Measurements from ENCODE around the gene ALAS1. TPM values are rescaled to one million over a fixed set of nuclear protein-coding genes. Genes with fewer than 3 reads are reported as not detected.

The ALAS1 gene
- total and polyA plus RNA-seq, 8 donors: 19.6 to 75.3 (median 39.1) TPM

DNA sequence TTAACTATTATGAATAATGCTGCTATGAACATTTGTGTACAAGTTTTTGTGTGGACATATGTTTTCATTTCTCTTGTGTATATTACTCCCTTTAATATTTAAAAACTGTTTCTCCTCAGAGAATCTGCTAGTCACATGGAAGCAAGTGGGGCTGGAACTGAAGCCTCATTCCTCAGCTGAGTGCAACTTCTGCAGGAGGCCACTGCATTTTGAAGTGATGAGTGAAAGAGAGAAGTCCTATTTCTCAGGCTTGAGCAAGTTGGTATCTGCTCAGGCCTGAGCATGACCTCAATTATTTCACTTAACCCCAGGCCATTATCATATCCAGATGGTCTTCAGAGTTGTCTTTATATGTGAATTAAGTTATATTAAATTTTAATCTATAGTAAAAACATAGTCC is 15.9 kb downstream of the ALAS1 start:
- Histone ChIP-seq H3K27me3 (no peaks in the 10 kb centered on the region), H3K36me3 (peaks cover 65 to 72% (median 69%) of the 10 kb centered on the region in 4 donors), H3K9me3 (no peaks in the 10 kb centered on the region), H3K27ac (no peak overlapping the region), H3K4me1 (peaks cover 29 to 71% (median 39%) of the 10 kb centered on the region in 4 donors), H3K4me3 (no peak overlapping the region)
- intact Hi-C loops (cut with DNase I; ENCODE audit: low total_unique reads): no loop called here
- no peak for TF ChIP-seq POLR2A (IDR thresholded peaks at IDR 0.05)
- DNase-seq: no peak

DNA sequence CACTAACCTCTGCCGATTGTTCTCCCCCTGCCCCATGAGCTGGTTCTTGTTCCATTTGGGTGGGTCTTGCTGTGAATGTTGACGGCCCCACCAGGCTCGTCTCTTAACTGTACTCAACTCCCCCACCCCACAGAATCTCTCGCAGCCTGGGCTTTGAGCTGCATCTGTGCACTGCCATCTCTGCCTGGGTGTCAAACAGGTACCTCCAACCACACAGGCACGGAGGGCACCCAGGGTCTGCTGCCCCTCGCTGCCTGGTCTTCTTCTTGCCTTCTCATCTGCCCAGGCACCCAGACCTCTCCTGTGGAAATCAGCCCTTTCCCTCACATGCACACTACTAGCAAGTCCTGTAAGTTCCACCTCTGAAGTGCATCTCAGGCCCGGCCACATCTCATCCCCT is 17.4 kb downstream of the ALAS1 start:
- peak in 1 of 2 donors; percentile 1 for DNase-seq
- TF ChIP-seq POLR2A (IDR thresholded peaks at IDR 0.05): no peak
- no peak for TF ChIP-seq POLR2AphosphoS5 (IDR thresholded peaks at IDR 0.05)
- no peak for TF ChIP-seq EP300 (IDR thresholded peaks at IDR 0.05)
- TF ChIP-seq, protein P1, sequence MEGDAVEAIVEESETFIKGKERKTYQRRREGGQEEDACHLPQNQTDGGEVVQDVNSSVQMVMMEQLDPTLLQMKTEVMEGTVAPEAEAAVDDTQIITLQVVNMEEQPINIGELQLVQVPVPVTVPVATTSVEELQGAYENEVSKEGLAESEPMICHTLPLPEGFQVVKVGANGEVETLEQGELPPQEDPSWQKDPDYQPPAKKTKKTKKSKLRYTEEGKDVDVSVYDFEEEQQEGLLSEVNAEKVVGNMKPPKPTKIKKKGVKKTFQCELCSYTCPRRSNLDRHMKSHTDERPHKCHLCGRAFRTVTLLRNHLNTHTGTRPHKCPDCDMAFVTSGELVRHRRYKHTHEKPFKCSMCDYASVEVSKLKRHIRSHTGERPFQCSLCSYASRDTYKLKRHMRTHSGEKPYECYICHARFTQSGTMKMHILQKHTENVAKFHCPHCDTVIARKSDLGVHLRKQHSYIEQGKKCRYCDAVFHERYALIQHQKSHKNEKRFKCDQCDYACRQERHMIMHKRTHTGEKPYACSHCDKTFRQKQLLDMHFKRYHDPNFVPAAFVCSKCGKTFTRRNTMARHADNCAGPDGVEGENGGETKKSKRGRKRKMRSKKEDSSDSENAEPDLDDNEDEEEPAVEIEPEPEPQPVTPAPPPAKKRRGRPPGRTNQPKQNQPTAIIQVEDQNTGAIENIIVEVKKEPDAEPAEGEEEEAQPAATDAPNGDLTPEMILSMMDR (IDR thresholded peaks at IDR 0.05): no peak
- Histone ChIP-seq H3K27ac (peak overlapping the region in 3 of 5 donors; percentile 85 to 94 (median 90)), H3K27me3 (no peaks in the 10 kb centered on the region), H3K4me1 (peaks cover 41 to 78% (median 49%) of the 10 kb centered on the region in 4 donors), H3K4me3 (no peak overlapping the region), H3K9me3 (no peaks in the 10 kb centered on the region), H3K36me3 (peaks cover 51 to 57% (median 54%) of the 10 kb centered on the region in 4 donors)
- intact Hi-C loops (cut with DNase I; ENCODE audit: low total_unique reads): no loop called here
- 94 to 98% (median 95%) methylated on average over 7 of the region's 7 CpGs for WGBS, 5 donors

DNA sequence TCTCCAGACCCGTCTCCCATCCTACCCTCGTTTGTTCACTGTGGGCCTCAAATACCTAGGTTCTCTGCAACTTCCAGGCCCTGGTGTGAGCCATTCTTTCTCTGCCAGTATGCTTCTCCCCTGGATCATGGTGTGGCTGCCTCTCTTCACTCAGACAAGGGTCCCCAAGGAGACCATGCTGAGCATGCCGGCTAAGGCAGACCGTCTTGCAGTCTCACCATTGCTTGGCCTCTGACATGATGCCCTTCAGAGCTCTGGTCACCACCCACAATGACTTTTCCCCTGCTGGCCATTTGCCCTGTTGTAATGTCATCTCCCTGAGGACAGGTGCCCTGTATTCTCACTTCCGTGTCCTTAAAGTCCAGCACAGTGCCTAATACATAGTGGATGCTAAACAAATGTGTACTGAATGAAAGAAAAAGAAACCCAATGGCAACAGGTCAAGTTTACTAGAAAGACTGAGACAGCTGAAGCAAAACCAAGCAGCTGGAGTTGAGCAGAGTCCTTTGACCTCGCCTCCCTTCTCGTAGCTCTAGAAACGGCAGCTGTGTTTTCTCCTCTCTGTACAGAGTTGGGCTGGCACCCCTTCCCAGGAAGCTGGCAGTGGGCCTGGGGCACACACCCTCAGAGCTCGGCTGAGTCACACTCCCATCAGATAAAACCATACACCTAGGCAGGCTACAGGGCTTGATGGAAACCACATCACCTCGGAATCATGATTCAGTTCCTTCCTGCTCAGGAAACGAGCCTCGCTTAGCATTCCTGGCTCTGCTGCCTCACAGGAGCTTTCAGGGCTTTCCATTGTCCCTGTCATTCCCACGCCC is 18.8 kb downstream of the ALAS1 start:
- Histone ChIP-seq H3K9me3 (no peaks in the 10 kb centered on the region), H3K4me1 (peaks cover 45 to 79% (median 54%) of the 10 kb centered on the region in 4 donors), H3K27ac (peak overlapping the region; percentile 81 to 94 (median 86)), H3K36me3 (peaks cover 40 to 49% (median 40%) of the 10 kb centered on the region in 4 donors), H3K27me3 (no peaks in the 10 kb centered on the region), H3K4me3 (no peak overlapping the region)
- TF ChIP-seq EP300 (IDR thresholded peaks at IDR 0.05) (no peak), POLR2A (IDR thresholded peaks at IDR 0.05) (no peak), POLR2AphosphoS5 (IDR thresholded peaks at IDR 0.05) (peak in 2 of 3 donors; percentile 88)
- TF ChIP-seq, protein P1 (IDR thresholded peaks at IDR 0.05): no peak
- intact Hi-C loops (cut with DNase I; ENCODE audit: low total_unique reads): no loop called here
- peak; percentile 95 to 97 for DNase-seq
- WGBS, 5 donors: 16 to 27% (median 24%) methylated on average over 13 of the region's 13 CpGs

DNA sequence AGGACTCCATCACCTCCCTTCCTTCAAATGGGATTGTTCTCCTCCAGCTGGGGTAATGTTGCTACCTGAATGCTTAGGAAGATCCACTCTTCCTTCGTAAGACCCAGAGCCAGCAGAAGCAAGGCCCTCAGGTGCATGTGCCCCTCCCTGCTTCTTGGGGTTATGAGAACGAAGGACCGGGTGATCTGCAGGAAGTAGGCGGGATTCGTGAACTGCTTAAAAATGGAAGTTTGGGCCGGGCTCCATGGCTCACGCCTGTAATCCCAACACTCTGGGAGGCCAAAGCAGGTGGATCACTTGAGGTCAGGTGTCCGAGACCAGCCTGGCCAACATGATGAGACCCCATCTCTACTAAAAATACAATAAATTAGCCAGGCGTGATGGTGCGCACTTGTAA is 19.4 kb downstream of the ALAS1 start:
- H3K27ac ChIP-seq: peak overlapping the region; percentile 81 to 94 (median 86)
- peaks cover 33 to 44% (median 34%) of the 10 kb centered on the region in 4 donors for H3K36me3 ChIP-seq
- 37 to 44% (median 39%) methylated on average over 10 of the region's 10 CpGs for WGBS, 5 donors
- no peaks in the 10 kb centered on the region for H3K27me3 ChIP-seq
- no peak for TF ChIP-seq EP300 (IDR thresholded peaks at IDR 0.05)
- TF ChIP-seq, protein P1 (IDR thresholded peaks at IDR 0.05): no peak
- no peak for TF ChIP-seq POLR2AphosphoS5 (IDR thresholded peaks at IDR 0.05)
- no peak for TF ChIP-seq POLR2A (IDR thresholded peaks at IDR 0.05)
- DNase-seq: no peak
- no peak overlapping the region for H3K4me3 ChIP-seq
- no peaks in the 10 kb centered on the region for H3K9me3 ChIP-seq
- peaks cover 45 to 80% (median 56%) of the 10 kb centered on the region in 4 donors for H3K4me1 ChIP-seq
- intact Hi-C loops (cut with DNase I; ENCODE audit: low total_unique reads): no loop called here

DNA sequence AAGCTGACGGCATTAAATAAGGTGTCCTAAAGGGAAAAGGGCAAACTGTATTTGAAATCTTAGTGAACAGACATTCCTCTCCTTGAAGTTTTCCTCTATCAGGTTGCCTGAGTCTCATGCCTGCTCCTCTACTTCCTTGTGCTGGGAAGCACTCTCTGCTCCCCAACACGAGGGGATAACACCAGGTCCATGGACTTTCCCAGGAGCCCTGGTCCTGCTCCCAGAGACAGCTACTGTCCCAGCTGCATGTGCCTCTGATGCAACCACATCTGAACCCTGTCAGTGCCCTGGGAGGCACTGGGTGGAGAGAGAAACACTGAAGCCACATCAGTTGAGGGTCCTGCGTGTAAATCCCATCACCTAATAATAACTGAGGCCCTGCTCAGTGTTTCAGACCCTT is 20.1 kb downstream of the ALAS1 start:
- Histone ChIP-seq H3K4me3 (no peak overlapping the region), H3K9me3 (no peaks in the 10 kb centered on the region), H3K27me3 (no peaks in the 10 kb centered on the region), H3K36me3 (peaks cover 27 to 38% (median 28%) of the 10 kb centered on the region in 4 donors), H3K27ac (peak overlapping the region; percentile 81 to 94 (median 85)), H3K4me1 (peaks cover 45 to 75% (median 56%) of the 10 kb centered on the region in 4 donors)
- 60 to 72% (median 64%) methylated on average over 3 of the region's 3 CpGs for WGBS, 5 donors
- intact Hi-C loops (cut with DNase I; ENCODE audit: low total_unique reads): no loop called here
- DNase-seq: no peak
- TF ChIP-seq, protein P1 (IDR thresholded peaks at IDR 0.05): no peak
